Cardiac muscle cell (in vitro differentiated cells and primary cell): ENCODE data around the gene ZNF672. TPM values are rescaled to one million over a fixed set of nuclear protein-coding genes. Genes with fewer than 3 reads are reported as not detected.

ENCODE experiments used
- DNase-seq, 2 donors: peaks; one replicate each; pipeline versions ENCODE4 v3.0.0 to v3.0.0-alpha.2; 2010 to 2017; ENCODE audit warnings: low read depth in 1 of 2, low spot score in 1 of 2
- H3K27ac ChIP-seq: fragments of 200-600 bp; sonication (generic); 2 replicates; pipeline ENCODE4 v1.5.1; 2016
- H3K27me3 ChIP-seq: fragments of 200-600 bp; sonication (generic); 2 replicates; pipeline ENCODE4 v1.6.0; 2016; ENCODE audit warnings: control low read depth
- H3K36me3 ChIP-seq: fragments of 200-600 bp; sonication (generic); 2 replicates; pipeline ENCODE4 v1.5.1; 2016; ENCODE audit warnings: control low read depth
- H3K4me1 ChIP-seq: fragments of 200-600 bp; sonication (generic); 2 replicates; pipeline ENCODE4 v1.8.1; 2017; ENCODE audit warnings: low read depth, mild to moderate bottlenecking, mixed run types
- H3K4me3 ChIP-seq: fragments of 200-600 bp; sonication (generic); 2 replicates; pipeline ENCODE4 v1.5.1; 2016; ENCODE audit warnings: mild to moderate bottlenecking
- H3K9me3 ChIP-seq: fragments of 200-600 bp; sonication (generic); 2 replicates; pipeline ENCODE4 v1.5.1; 2017; ENCODE audit warnings: low read depth, mild to moderate bottlenecking, control low read depth
- CTCF ChIP-seq: IDR thresholded peaks from 2 replicates; pipeline ENCODE4 v1.5.1; 2012; ENCODE audit warnings: low read depth, mild to moderate bottlenecking, low read length
- polyA plus RNA-seq: library from polyadenylated mRNA; unstranded; fragments of >200 nt; fragmentation: Nextera tagmentation; extraction: Ambion mirVana; gene quantifications from 2 replicates; pipeline ENCODE4 v1.2.1, GENCODE V29; 2016
- total RNA-seq: library from RNA; depleted of rRNA; stranded (reverse); fragments of >200 nt; gene quantifications from 2 replicates; pipeline ENCODE4 v1.2.3, GENCODE V29; 2016

The ZNF672 gene
- total and polyA plus RNA-seq, 2 experiments from 2014 or later, result 59.2 to 66.3 TPM

- no peak for DNase-seq
- no peak for TF ChIP-seq CTCF
- peaks cover 33% of the 10 kb centered on the region for H3K36me3 ChIP-seq
- no peak overlapping the region for H3K4me3 ChIP-seq
- no peaks in the 10 kb centered on the region for H3K9me3 ChIP-seq
- no peak overlapping the region for H3K27ac ChIP-seq
- H3K4me1 ChIP-seq, result no peaks in the 10 kb centered on the region
- H3K27me3 ChIP-seq, result no peaks in the 10 kb centered on the region
Measured at GRCh38 chr1:248847181-248847955, 9.3 kb downstream of the ZNF672 start.

- TF ChIP-seq CTCF, result no peak
- H3K4me3 ChIP-seq, result no peak overlapping the region
- no peaks in the 10 kb centered on the region for H3K4me1 ChIP-seq
- H3K9me3 ChIP-seq, result no peaks in the 10 kb centered on the region
- H3K36me3 ChIP-seq, result peaks cover 33% of the 10 kb centered on the region
- H3K27ac ChIP-seq, result no peak overlapping the region
- DNase-seq, result no peak
- H3K27me3 ChIP-seq, result no peaks in the 10 kb centered on the region
Measured at GRCh38 chr1:248847956-248848561, 10.0 kb downstream of the ZNF672 start.

- no peaks in the 10 kb centered on the region for H3K9me3 ChIP-seq
- no peak for DNase-seq
- H3K4me3 ChIP-seq, result no peak overlapping the region
- peaks cover 36% of the 10 kb centered on the region for H3K36me3 ChIP-seq
- H3K4me1 ChIP-seq, result no peaks in the 10 kb centered on the region
- no peak for TF ChIP-seq CTCF
- no peaks in the 10 kb centered on the region for H3K27me3 ChIP-seq
- H3K27ac ChIP-seq, result no peak overlapping the region
Measured at GRCh38 chr1:248848602-248849001, 10.6 kb downstream of the ZNF672 start.

- no peak for DNase-seq
- Histone ChIP-seq H3K4me3 (no peak overlapping the region), H3K27me3 (no peaks in the 10 kb centered on the region), H3K36me3 (peaks cover 38% of the 10 kb centered on the region), H3K4me1 (no peaks in the 10 kb centered on the region), H3K27ac (peak overlapping the region; percentile 67), H3K9me3 (no peaks in the 10 kb centered on the region)
- no peak for TF ChIP-seq CTCF
Measured at GRCh38 chr1:248849152-248849551, 11.1 kb downstream of the ZNF672 start.

- H3K4me3 ChIP-seq, result no peak overlapping the region
- H3K27ac ChIP-seq, result peak overlapping the region; percentile 67
- H3K4me1 ChIP-seq, result no peaks in the 10 kb centered on the region
- H3K36me3 ChIP-seq, result peaks cover 38% of the 10 kb centered on the region
- TF ChIP-seq CTCF, result no peak
- no peaks in the 10 kb centered on the region for H3K27me3 ChIP-seq
- DNase-seq, result peak in 1 of 2 donors; percentile 24
- H3K9me3 ChIP-seq, result no peaks in the 10 kb centered on the region
Measured at GRCh38 chr1:248849637-248850036, 11.6 kb downstream of the ZNF672 start.
